SK-N-SH (cell line): Measurements from ENCODE around the gene HBEGF. TPM values are rescaled to one million over a fixed set of nuclear protein-coding genes. Genes with fewer than 3 reads are reported as not detected.
A peak's percentile ranks its signal among the peaks of the same experiment; 100 is the strongest.

Experiments used
- CTCF ChIA-PET: fragments of 300-600, 350-600 bp; formaldehyde crosslinking; extraction: SDS; loops from one replicate; lab custom pipeline; 2021; lab: Yijun Ruan, JAX
- POLR2A ChIA-PET: fragments of 350-600 bp; sonication (Branson Sonifier 250); formaldehyde crosslinking; extraction: SDS; loops from one replicate; lab custom pipeline; 2020; ENCODE audit warnings: antibody characterized with exemption, inconsistent platforms; lab: Yijun Ruan, JAX
- DNase-seq: peaks from one replicate; pipeline ENCODE4 v3.0.0; 2012
- H2AFZ ChIP-seq: fragments of 200-600 bp; sonication (generic); 2 replicates; pipeline ENCODE4 v1.8.1; 2016; ENCODE audit warnings: antibody characterized with exemption, mild to moderate bottlenecking, low read depth
- H3F3A ChIP-seq: fragments of 200-600 bp; sonication (generic); replicated peaks from 2 replicates; pipeline ENCODE3; 2016; ENCODE audit warnings: antibody characterized with exemption, mild to moderate bottlenecking; ENCODE audit not compliant: insufficient read depth
- H3K27ac ChIP-seq, 2 experiments: fragments of 200-500 bp in 1 of 2; fragments of 200-600 bp in 1 of 2; sonication (Bioruptor generic) in 1 of 2; sonication (generic), shearing (Covaris generic) in 1 of 2; 2 replicates each; pipeline versions ENCODE4 v1.5.1 to v1.6.1; 2014 to 2016; ENCODE audit warnings: low read depth in 2 of 2, inconsistent platforms in 1 of 2, low read length in 1 of 2, mild to moderate bottlenecking in 1 of 2, mixed read lengths in 1 of 2
- H3K27me3 ChIP-seq: fragments of 200-600 bp; sonication (generic), shearing (Covaris generic); 2 replicates; pipeline ENCODE4 v1.6.1; 2016; ENCODE audit warnings: mixed run types; ENCODE audit not compliant: insufficient read depth
- H3K36me3 ChIP-seq, 2 experiments: fragments of 200-500 bp in 1 of 2; fragments of 200-600 bp in 1 of 2; sonication (Bioruptor generic) in 1 of 2; sonication (generic) in 1 of 2; replicated peaks in 1 of 2; 2 replicates each; pipeline versions ENCODE3 to v1.5.1; 2014 to 2016; ENCODE audit warnings: low read length in 1 of 2, mild to moderate bottlenecking in 1 of 2; ENCODE audit not compliant: insufficient read depth in 2 of 2, control insufficient read depth in 1 of 2
- H3K4me1 ChIP-seq, 2 experiments: fragments of 200-500 bp in 1 of 2; fragments of 200-600 bp in 1 of 2; sonication (Bioruptor generic) in 1 of 2; sonication (generic), shearing (Covaris generic) in 1 of 2; 2 replicates each; pipeline versions ENCODE4 v1.5.1 to v1.6.1; 2014 to 2016; ENCODE audit warnings: low read depth in 1 of 2, low read length in 1 of 2, mixed run types in 1 of 2; ENCODE audit not compliant: insufficient read depth in 2 of 2, control insufficient read depth in 1 of 2
- H3K4me2 ChIP-seq: fragments of 200-600 bp; sonication (generic), shearing (Covaris generic); 2 replicates; pipeline ENCODE4 v1.6.1; 2017; ENCODE audit warnings: mixed run types
- H3K4me3 ChIP-seq, 2 experiments: fragments of 200-500 bp in 1 of 2; fragments of 200-600 bp in 1 of 2; sonication (Bioruptor generic) in 1 of 2; sonication (generic), shearing (Covaris generic) in 1 of 2; 2 replicates each; pipeline versions ENCODE4 v1.5.1 to v1.8.1; 2014 to 2016; ENCODE audit warnings: low read depth in 2 of 2, inconsistent platforms in 1 of 2, low read length in 1 of 2, mild to moderate bottlenecking in 1 of 2, mixed read lengths in 1 of 2, moderate library complexity in 1 of 2
- H3K79me2 ChIP-seq: fragments of 200-600 bp; sonication (generic); 2 replicates; pipeline ENCODE4 v1.8.1; 2017; ENCODE audit warnings: mild to moderate bottlenecking; ENCODE audit not compliant: insufficient read depth
- H3K9ac ChIP-seq: fragments of 200-600 bp; sonication (generic); 2 replicates; pipeline ENCODE4 v1.6.1; 2017; ENCODE audit warnings: mixed run types
- H3K9me2 ChIP-seq: fragments of 200-600 bp; sonication (generic); 2 replicates; pipeline ENCODE4 v1.6.1; 2017; ENCODE audit warnings: mixed run types
- H3K9me3 ChIP-seq: fragments of 200-600 bp; sonication (generic); 2 replicates; pipeline ENCODE4 v1.6.1; 2017; ENCODE audit warnings: mixed run types, mild to moderate bottlenecking, moderate library complexity
- H4K20me1 ChIP-seq: fragments of 200-600 bp; sonication (generic); 2 replicates; pipeline ENCODE4 v1.6.1; 2017; ENCODE audit warnings: mild to moderate bottlenecking, mixed run types; ENCODE audit not compliant: insufficient read depth
- ELF1 ChIP-seq: IDR thresholded peaks from 2 replicates; pipeline ENCODE4 v1.4.0; 2012
- EZH2phosphoT487 ChIP-seq: fragments of 200-600 bp; sonication (generic); IDR thresholded peaks from 2 replicates; pipeline ENCODE4 v1.6.1; 2017; ENCODE audit warnings: low read depth, mixed run types, mild to moderate bottlenecking, antibody characterized with exemption, moderate library complexity, borderline replicate concordance
- FOSL2 ChIP-seq: IDR thresholded peaks from 2 replicates; pipeline ENCODE4 v1.4.0; 2012; ENCODE audit warnings: low read depth, mild to moderate bottlenecking, moderate library complexity, borderline replicate concordance
- FOXM1 ChIP-seq: IDR thresholded peaks from 2 replicates; pipeline ENCODE4 v1.4.0; 2012; ENCODE audit warnings: low read depth, mild to moderate bottlenecking
- GABPA ChIP-seq: IDR thresholded peaks from 2 replicates; pipeline ENCODE4 v1.4.0; 2012; ENCODE audit warnings: low read depth, mild to moderate bottlenecking
- NFIC ChIP-seq: IDR thresholded peaks from 2 replicates; pipeline ENCODE4 v1.4.0; 2012; ENCODE audit warnings: borderline replicate concordance
- NRF1 ChIP-seq: IDR thresholded peaks from 2 replicates; pipeline ENCODE4 v1.6.1; 2012; ENCODE audit warnings: low read depth, mild to moderate bottlenecking, low read length
- RFX5 ChIP-seq: IDR thresholded peaks from 2 replicates; pipeline ENCODE4 v1.6.1; 2012; ENCODE audit warnings: mild to moderate bottlenecking, improper control_type of control experiment, low read length
- RXRA ChIP-seq: IDR thresholded peaks from 2 replicates; pipeline ENCODE4 v1.4.0; 2012; ENCODE audit warnings: low read depth, mild to moderate bottlenecking, borderline replicate concordance
- SIN3A ChIP-seq: IDR thresholded peaks from 2 replicates; pipeline ENCODE4 v1.6.1; 2012; ENCODE audit warnings: low read depth, mild to moderate bottlenecking, low read length, moderate library complexity, borderline replicate concordance
- TCF12 ChIP-seq: IDR thresholded peaks from 2 replicates; pipeline ENCODE4 v1.4.0; 2012
- TEAD4 ChIP-seq: IDR thresholded peaks from 2 replicates; pipeline ENCODE4 v1.4.0; 2012; ENCODE audit warnings: mild to moderate bottlenecking, borderline replicate concordance; ENCODE audit not compliant: insufficient read depth
- WGBS: methylation state at CpG from one replicate; pipeline ENCODE4 v1.1.6; 2017; ENCODE audit warnings: low lambda C conversion rate; 5-methylcytosine and 5-hydroxymethylcytosine counted together
- polyA plus RNA-seq, 3 experiments: library from polyadenylated mRNA; depleted of rRNA; stranded (reverse); fragments of >200 nt; gene quantifications; 2 replicates each; pipeline ENCODE4 v1.2.3, GENCODE V29; 2012
- TF ChIP-seq, protein P1 (sequence below): fragments of 150-350 bp; IDR thresholded peaks from 2 replicates; pipeline ENCODE4 v1.6.1; 2016; ENCODE audit warnings: mild to moderate bottlenecking, low read depth, low read length
- TF ChIP-seq, protein P2 (sequence below): IDR thresholded peaks from 2 replicates; pipeline ENCODE4 v1.4.0; 2012; ENCODE audit warnings: low read depth, borderline replicate concordance
- TF ChIP-seq, protein P3 (sequence below): fragments of 150-350 bp; IDR thresholded peaks from 2 replicates; pipeline ENCODE4 v1.6.1; 2017; ENCODE audit warnings: antibody characterized with exemption, low read length, low read depth, borderline replicate concordance
- TF ChIP-seq, protein P4 (sequence below): IDR thresholded peaks from 2 replicates; pipeline ENCODE4 v1.4.0; 2012; ENCODE audit warnings: low read depth, borderline replicate concordance
- TF ChIP-seq, protein P5 (sequence below): fragments of 200-600 bp; sonication (generic); IDR thresholded peaks from 2 replicates; pipeline ENCODE4 v1.6.1; 2017; ENCODE audit warnings: antibody characterized with exemption, mild to moderate bottlenecking, moderate library complexity

HBEGF gene
- polyA plus RNA-seq, 1 of the 3 experiments (the other 2 are of a cell fraction), result 59.8 TPM

DNA sequence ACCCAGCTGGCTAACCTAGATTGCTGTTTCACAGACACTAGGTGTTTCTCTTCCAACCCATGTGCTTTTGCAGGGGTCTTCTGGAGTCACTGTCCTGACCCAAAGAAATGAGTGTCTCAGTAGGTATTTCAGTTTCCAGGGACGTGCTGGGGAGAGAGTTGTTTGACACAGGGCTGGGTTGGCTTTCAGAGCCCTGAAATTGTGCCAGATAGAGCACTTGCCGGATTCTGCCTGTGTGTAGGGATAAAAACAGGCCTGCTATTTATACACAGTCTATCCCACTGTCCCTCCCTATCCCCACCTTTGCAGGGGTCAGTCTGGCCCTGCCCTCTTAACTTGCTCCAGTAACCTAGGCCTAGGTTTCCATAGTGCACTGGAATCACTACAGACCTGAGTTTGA lies 957 bp upstream of the HBEGF start:
- CTCF ChIA-PET, result interaction anchor here (0.6 to 15.0 kb wide), 21 partner anchors 8 to 235 kb away, joined by 3 to 418 read pairs (median 6); partner anchors contain the start of gene PFDN1
- TF ChIP-seq GABPA, result no peak
- no peak for TF ChIP-seq FOSL2
- TF ChIP-seq, protein P1, sequence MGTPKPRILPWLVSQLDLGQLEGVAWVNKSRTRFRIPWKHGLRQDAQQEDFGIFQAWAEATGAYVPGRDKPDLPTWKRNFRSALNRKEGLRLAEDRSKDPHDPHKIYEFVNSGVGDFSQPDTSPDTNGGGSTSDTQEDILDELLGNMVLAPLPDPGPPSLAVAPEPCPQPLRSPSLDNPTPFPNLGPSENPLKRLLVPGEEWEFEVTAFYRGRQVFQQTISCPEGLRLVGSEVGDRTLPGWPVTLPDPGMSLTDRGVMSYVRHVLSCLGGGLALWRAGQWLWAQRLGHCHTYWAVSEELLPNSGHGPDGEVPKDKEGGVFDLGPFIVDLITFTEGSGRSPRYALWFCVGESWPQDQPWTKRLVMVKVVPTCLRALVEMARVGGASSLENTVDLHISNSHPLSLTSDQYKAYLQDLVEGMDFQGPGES, result no peak
- TF ChIP-seq NRF1, result no peak
- TF ChIP-seq NFIC, result no peak
- no peak for TF ChIP-seq RFX5
- TF ChIP-seq, protein P2, sequence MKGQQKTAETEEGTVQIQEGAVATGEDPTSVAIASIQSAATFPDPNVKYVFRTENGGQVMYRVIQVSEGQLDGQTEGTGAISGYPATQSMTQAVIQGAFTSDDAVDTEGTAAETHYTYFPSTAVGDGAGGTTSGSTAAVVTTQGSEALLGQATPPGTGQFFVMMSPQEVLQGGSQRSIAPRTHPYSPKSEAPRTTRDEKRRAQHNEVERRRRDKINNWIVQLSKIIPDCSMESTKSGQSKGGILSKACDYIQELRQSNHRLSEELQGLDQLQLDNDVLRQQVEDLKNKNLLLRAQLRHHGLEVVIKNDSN, result no peak
- no peak for TF ChIP-seq RXRA
- TF ChIP-seq ELF1, result no peak
- no peak for TF ChIP-seq FOXM1
- TF ChIP-seq TEAD4, result no peak
- TF ChIP-seq, protein P3, sequence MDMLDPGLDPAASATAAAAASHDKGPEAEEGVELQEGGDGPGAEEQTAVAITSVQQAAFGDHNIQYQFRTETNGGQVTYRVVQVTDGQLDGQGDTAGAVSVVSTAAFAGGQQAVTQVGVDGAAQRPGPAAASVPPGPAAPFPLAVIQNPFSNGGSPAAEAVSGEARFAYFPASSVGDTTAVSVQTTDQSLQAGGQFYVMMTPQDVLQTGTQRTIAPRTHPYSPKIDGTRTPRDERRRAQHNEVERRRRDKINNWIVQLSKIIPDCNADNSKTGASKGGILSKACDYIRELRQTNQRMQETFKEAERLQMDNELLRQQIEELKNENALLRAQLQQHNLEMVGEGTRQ, result no peak
- TF ChIP-seq, protein P4, sequence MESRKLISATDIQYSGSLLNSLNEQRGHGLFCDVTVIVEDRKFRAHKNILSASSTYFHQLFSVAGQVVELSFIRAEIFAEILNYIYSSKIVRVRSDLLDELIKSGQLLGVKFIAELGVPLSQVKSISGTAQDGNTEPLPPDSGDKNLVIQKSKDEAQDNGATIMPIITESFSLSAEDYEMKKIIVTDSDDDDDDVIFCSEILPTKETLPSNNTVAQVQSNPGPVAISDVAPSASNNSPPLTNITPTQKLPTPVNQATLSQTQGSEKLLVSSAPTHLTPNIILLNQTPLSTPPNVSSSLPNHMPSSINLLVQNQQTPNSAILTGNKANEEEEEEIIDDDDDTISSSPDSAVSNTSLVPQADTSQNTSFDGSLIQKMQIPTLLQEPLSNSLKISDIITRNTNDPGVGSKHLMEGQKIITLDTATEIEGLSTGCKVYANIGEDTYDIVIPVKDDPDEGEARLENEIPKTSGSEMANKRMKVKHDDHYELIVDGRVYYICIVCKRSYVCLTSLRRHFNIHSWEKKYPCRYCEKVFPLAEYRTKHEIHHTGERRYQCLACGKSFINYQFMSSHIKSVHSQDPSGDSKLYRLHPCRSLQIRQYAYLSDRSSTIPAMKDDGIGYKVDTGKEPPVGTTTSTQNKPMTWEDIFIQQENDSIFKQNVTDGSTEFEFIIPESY, result no peak
- no peak for TF ChIP-seq EZH2phosphoT487
- no peak for TF ChIP-seq SIN3A
- TF ChIP-seq, protein P5, sequence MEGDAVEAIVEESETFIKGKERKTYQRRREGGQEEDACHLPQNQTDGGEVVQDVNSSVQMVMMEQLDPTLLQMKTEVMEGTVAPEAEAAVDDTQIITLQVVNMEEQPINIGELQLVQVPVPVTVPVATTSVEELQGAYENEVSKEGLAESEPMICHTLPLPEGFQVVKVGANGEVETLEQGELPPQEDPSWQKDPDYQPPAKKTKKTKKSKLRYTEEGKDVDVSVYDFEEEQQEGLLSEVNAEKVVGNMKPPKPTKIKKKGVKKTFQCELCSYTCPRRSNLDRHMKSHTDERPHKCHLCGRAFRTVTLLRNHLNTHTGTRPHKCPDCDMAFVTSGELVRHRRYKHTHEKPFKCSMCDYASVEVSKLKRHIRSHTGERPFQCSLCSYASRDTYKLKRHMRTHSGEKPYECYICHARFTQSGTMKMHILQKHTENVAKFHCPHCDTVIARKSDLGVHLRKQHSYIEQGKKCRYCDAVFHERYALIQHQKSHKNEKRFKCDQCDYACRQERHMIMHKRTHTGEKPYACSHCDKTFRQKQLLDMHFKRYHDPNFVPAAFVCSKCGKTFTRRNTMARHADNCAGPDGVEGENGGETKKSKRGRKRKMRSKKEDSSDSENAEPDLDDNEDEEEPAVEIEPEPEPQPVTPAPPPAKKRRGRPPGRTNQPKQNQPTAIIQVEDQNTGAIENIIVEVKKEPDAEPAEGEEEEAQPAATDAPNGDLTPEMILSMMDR, result no peak
- TF ChIP-seq TCF12, result no peak
- TF ChIP-seq, all 33 proteins: peak for 0
- Histone ChIP-seq H3K79me2 (peaks cover 40% of the 10 kb centered on the region), H3K9me2 (no peaks in the 10 kb centered on the region), H3K4me2 (peak overlapping the region; percentile 94; the same call in 1 of the 2 replicates), H2AFZ (no peak overlapping the region), H3F3A (peaks cover 8% of the 10 kb centered on the region), H3K27ac (peak overlapping the region in 1 of 2 experiments; percentile 35; a peak in 1 of 4 replicates), H3K4me1 (peaks cover 12 to 25% of the 10 kb centered on the region in 2 experiments), H3K27me3 (no peaks in the 10 kb centered on the region), H3K4me3 (no peak overlapping the region), H3K36me3 (peaks cover 0 to 12% of the 10 kb centered on the region in 2 experiments), H3K9me3 (no peaks in the 10 kb centered on the region), H4K20me1 (peaks cover 17% of the 10 kb centered on the region), H3K9ac (no peak overlapping the region)
- no peak for DNase-seq
- WGBS, result 94% methylated on average over 2 of the region's 2 CpGs
- POLR2A ChIA-PET, result no interaction called here
